HUES6 (cell line): Measurements from ENCODE around the gene CASP9.
"Not testable (repeated sequence)": the region's sequence is repeated elsewhere in the genome, so short reads cannot be mapped to it uniquely, and the experiment has no call there.

Experiments
- H3K27ac ChIP-seq: 2 replicates; pipeline ENCODE4 v1.7.0; 2013; ENCODE audit warnings: low read depth, mild to moderate bottlenecking, low read length, inconsistent platforms
- H3K27me3 ChIP-seq: 2 replicates; pipeline ENCODE4 v1.6.1; 2013; ENCODE audit warnings: low read length; ENCODE audit not compliant: control insufficient read depth, insufficient read depth
- H3K36me3 ChIP-seq: 2 replicates; pipeline ENCODE4 v1.6.1; 2013; ENCODE audit warnings: low read length; ENCODE audit not compliant: control insufficient read depth, insufficient read depth
- H3K4me1 ChIP-seq: 2 replicates; pipeline ENCODE4 v1.6.1; 2013; ENCODE audit warnings: low read length; ENCODE audit not compliant: control insufficient read depth, insufficient read depth
- H3K4me3 ChIP-seq: 2 replicates; pipeline ENCODE4 v1.5.1; 2013; ENCODE audit warnings: low read depth, low read length
- H3K9ac ChIP-seq: one replicate; pipeline ENCODE4 v1.6.1; 2013; ENCODE audit warnings: mild to moderate bottlenecking, low read length
- H3K9me3 ChIP-seq: 2 replicates; pipeline ENCODE4 v1.6.1; 2013; ENCODE audit warnings: low read depth, low read length; ENCODE audit not compliant: control insufficient read depth, insufficient read depth

The CASP9 gene

DNA sequence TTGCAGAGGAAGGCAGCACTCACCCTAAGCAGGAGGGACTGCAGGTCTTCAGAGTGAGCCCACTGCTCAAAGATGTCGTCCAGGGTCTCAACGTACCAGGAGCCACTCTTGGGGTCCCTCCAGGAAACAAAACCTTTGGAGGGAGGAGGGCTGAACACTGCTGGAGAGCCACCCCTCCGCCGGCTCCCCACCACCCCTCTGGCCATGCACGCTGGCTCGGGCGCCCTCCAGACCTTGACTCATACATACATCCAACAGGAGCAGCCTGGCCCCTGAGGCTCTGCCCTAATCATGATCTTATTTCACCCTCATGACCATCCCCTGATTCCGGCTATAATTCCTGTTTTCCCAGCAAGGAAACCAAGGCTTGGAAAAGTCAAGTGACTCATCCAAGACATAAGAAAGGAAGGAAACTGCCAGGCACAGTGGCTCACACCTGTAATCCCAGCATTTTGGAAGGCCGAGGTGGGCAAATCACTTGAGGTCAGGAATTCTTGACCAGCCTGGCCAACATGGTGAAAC lies 30.1 kb downstream of the CASP9 start:
- H3K4me1 ChIP-seq = peaks cover 5% of the 10 kb centered on the region; the same call in 1 of the 2 replicates
- no peak overlapping the region for H3K4me3 ChIP-seq
- H3K27ac ChIP-seq = no peak overlapping the region
- no peaks in the 10 kb centered on the region for H3K27me3 ChIP-seq
- peaks cover 10% of the 10 kb centered on the region for H3K36me3 ChIP-seq
- H3K9ac ChIP-seq = no peak overlapping the region
- H3K9me3 ChIP-seq = no peaks in the 10 kb centered on the region; the same call in 1 of the 2 replicates

DNA sequence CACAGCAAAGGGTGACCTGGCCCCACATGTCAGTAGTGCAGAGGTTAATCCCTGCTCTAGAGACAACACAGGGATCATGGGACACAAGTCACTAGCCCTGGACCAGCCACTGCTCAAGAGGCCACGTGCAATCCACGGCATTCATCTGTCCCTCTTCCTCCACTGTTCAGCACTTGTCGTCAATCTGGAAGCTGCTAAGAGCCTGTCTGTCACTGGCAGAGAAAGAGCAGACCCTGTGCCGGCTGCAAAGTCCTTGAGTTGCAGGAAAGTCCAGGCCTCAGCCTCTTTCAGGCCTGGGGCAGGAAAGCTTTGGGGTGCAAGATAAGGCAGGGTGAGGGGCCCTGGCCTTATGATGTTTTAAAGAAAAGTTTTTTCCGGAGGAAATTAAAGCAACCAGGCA lies 31.4 kb downstream of the CASP9 start:
- no peak overlapping the region for H3K9ac ChIP-seq
- no peaks in the 10 kb centered on the region for H3K27me3 ChIP-seq
- peaks cover 10% of the 10 kb centered on the region for H3K36me3 ChIP-seq
- peaks cover 5% of the 10 kb centered on the region; the same call in 1 of the 2 replicates for H3K4me1 ChIP-seq
- no peaks in the 10 kb centered on the region for H3K9me3 ChIP-seq
- H3K4me3 ChIP-seq = no peak overlapping the region
- no peak overlapping the region for H3K27ac ChIP-seq

DNA sequence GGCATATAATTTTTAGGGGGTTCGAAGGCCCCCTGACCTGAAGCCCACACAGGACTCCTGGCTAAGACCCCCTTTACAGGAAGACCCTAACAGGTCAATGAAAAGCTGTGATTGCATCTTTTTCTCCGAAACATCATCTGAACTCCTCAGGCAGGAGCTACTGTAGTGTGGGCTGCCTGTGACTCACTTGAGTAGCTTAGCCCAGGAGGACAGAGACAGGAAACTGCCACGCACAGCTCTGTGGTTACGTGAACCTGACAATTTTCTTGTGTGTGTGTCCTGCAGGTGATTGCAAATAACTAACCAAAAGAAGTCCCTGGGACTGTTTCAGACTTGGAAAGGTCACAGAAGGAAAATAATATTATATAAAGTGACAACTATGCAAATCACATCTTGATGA lies 33.0 kb downstream of the CASP9 start:
- H3K9ac ChIP-seq, H3K9me3 ChIP-seq, H3K4me1 ChIP-seq, H3K36me3 ChIP-seq, H3K27ac ChIP-seq, H3K4me3 ChIP-seq, H3K27me3 ChIP-seq: not testable (repeated sequence)

DNA sequence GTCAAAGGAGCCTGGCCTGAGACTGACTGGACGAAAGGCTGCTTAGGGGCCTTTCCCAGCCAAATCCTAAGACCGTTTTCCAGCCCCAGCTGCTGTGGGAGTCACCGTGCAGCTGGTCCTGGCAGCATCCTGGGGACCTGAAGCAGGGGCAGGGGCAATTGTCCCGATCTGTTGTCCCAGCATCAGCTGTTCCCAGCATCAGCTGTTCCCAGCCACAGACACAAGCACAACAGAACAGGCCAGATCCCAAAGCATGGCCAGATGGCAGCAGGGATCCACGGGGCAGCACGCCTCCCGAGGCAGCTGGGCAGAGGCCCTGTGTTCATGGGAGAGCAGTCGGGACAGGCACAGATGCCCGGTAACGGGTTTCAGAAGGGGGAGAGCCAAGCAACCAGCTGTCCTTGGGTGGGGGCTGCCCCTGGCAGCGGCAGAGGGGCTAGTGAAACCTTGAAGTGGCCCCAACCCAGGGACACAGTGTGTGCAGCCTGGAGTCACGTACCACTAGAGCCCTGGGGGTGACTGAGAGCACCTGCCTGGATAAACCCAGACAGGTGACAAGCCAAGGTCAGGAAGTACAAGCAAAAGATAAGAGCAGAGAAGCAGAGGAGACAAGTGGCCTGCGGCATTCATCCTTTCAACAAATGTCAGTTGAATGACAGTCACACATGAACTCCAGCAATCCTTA lies 34.8 kb downstream of the CASP9 start:
- H3K9me3 ChIP-seq = no peaks in the 10 kb centered on the region
- no peak overlapping the region for H3K27ac ChIP-seq
- no peaks in the 10 kb centered on the region for H3K27me3 ChIP-seq
- no peaks in the 10 kb centered on the region for H3K4me1 ChIP-seq
- H3K4me3 ChIP-seq = no peak overlapping the region
- H3K36me3 ChIP-seq = peaks cover 10% of the 10 kb centered on the region
- no peak overlapping the region for H3K9ac ChIP-seq

DNA sequence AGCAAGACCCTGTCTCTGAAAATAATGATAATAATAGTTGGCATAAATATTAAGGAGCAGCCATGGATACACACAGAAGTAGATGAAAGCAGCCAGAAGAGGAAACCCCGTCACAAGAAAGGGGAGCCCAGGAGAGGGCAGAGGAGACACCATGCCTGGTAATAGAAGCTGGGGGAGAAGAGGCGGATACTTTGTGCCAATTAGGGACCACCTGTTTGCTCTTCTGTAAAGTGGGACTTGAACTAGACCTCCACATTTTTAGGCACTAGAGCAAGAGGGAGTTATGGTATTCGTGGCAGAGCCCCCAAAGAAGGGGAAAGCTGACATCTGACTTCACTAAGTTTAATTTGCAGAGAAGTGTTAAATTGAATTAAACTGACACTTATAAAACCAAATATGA lies 35.6 kb downstream of the CASP9 start:
- Histone ChIP-seq H3K36me3 (peaks cover 10% of the 10 kb centered on the region), H3K4me3 (no peak overlapping the region), H3K9ac (no peak overlapping the region), H3K27ac (no peak overlapping the region), H3K9me3 (no peaks in the 10 kb centered on the region), H3K27me3 (no peaks in the 10 kb centered on the region), H3K4me1 (no peaks in the 10 kb centered on the region)

DNA sequence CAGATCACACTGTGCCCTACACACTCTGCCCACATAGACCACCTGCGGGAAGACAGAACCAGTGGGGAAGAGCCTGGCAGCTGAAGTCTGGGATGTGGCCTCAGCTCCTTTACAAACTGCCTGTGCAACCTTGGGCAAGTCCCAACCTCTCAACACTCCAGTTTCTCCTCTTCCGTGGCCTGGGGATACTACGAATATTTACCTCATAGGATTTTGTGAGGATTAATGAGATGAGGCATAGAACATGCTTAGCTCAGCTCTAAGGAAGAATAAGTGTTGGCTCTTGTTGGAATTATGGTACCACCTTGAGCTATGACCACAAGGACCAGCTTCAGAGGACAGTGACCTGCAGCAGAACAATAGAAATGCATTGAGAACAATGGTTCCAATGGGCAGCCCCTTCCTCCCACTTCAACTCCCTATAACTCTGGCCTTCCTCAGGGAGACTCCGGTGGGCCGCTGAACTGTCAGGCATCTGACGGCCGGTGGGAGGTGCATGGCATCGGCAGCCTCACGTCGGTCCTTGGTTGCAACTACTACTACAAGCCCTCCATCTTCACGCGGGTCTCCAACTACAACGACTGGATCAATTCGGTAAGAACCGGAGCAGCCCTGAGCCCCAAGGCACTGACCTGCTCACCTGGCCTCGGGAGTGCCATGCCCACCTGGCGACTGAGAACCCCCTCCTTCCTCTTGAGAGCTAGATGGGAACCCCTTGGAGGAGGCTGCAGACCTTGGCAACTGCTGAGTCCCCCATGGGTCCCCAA lies 37.0 kb downstream of the CASP9 start:
- H3K4me1 ChIP-seq, H3K4me3 ChIP-seq, H3K27me3 ChIP-seq, H3K27ac ChIP-seq, H3K9ac ChIP-seq, H3K9me3 ChIP-seq, H3K36me3 ChIP-seq: not testable (repeated sequence)

DNA sequence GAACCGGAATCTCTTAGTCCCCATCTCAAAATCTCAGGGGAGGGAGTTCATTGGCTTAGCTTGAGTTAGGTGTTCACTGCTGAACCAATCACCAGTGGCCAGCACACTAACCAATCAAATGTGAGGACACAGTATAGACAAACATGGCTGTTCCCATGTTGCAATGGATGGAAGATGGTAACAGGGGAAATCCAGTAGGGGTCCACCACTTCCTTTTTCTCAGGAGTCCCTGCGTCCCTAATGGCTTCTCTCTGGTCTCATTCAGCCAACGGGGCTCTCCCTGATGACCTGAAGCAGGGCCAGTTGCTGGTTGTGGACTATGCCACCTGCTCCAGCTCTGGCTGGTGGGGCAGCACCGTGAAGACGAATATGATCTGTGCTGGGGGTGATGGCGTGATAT lies 38.4 kb downstream of the CASP9 start:
- H3K9ac ChIP-seq = no peak overlapping the region
- H3K36me3 ChIP-seq = no peaks in the 10 kb centered on the region
- no peaks in the 10 kb centered on the region for H3K27me3 ChIP-seq
- H3K9me3 ChIP-seq = no peaks in the 10 kb centered on the region
- no peak overlapping the region for H3K27ac ChIP-seq
- no peak overlapping the region for H3K4me3 ChIP-seq
- no peaks in the 10 kb centered on the region for H3K4me1 ChIP-seq

DNA sequence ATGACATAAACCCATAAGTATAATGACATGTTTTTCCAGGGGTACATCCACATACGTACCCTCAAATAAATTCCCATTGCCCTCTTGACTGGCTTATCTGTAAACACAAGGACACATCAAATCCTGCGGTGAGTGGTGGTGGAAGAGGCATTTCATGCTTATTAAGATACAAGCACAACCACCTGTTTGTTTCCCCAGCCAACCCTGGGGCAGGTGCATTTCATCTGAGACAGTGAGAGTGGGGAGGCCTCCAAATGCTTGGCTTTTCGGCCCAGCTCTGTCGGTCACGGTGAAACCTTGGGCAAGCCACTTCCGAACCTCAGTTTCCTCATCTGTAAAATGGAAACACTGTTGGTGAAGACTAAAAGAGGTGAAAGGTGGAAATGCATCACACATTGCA lies 39.6 kb downstream of the CASP9 start:
- H3K27me3 ChIP-seq, H3K9ac ChIP-seq, H3K36me3 ChIP-seq, H3K9me3 ChIP-seq, H3K27ac ChIP-seq, H3K4me3 ChIP-seq, H3K4me1 ChIP-seq: not testable (repeated sequence)

DNA sequence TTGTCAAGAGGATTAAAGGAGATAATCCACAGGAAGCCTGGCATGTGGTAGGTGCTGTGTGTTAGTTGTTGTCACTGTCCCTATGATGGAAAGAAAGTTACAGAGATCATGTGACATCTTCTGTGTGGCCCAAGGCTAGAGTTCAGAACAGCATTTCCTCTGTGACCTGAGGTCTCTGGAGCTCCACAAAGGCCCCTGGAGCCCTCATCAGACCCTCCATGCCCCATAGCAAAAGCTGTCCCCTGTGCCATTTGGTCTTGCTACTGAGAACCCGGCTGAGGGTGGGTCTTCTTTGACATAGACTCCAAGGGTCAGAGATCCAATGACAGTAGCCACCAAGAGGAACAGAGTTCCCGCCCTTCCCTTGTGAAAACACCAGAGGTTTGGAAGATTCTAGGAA lies 40.0 kb downstream of the CASP9 start:
- H3K4me3 ChIP-seq = no peak overlapping the region
- H3K27ac ChIP-seq = no peak overlapping the region
- H3K9me3 ChIP-seq = no peaks in the 10 kb centered on the region
- H3K36me3 ChIP-seq = no peaks in the 10 kb centered on the region
- no peaks in the 10 kb centered on the region for H3K27me3 ChIP-seq
- H3K4me1 ChIP-seq = no peaks in the 10 kb centered on the region
- H3K9ac ChIP-seq = no peak overlapping the region

DNA sequence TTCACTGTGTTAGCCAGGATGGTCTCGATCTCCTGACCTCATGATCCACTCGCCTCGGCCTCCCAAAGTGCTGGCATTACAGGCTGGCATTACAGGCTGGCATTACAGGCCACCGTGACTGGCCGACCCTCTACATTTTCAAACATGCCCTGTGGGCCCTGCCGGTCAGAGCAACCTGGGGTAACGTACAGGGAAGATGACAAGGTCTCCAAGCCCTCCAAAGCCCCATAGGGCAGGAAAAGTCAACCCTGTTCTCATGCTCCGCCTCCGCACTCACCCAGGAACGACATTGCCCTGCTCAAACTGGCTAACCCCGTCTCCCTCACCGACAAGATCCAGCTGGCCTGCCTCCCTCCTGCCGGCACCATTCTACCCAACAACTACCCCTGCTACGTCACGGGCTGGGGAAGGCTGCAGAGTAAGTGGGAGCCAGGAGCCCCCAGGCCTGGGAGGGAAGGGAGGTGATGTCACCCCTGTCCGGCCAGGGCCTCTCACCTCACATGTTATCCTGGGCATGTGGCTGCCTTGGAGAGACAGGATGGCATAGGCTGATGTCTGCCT lies 41.0 kb downstream of the CASP9 start:
- not testable (repeated sequence) for H3K27ac ChIP-seq, H3K4me1 ChIP-seq, H3K9me3 ChIP-seq, H3K27me3 ChIP-seq, H3K4me3 ChIP-seq, H3K9ac ChIP-seq, H3K36me3 ChIP-seq

DNA sequence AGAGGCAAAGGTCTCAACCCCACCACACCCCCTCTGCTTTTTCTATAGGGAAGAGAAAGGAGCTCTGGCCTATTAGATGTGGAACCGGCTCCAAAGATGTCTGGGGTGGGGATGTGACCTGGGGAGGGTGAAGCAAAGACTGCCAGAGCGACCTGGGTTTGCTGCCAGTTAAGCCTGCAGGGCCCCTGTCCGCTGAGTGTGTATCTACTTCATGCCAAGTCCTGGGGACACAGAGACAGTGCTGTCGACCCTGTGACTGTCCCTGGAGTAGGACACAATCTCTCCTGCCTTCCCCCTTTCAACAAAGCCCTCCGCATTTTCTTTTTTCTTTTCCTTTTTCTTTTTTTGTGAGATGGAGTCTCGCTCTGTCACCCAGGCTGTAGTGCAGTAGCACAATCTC lies 41.6 kb downstream of the CASP9 start:
- not testable (repeated sequence) for H3K36me3 ChIP-seq, H3K9me3 ChIP-seq, H3K4me3 ChIP-seq, H3K27ac ChIP-seq, H3K27me3 ChIP-seq, H3K9ac ChIP-seq, H3K4me1 ChIP-seq
